ENCODE measurements around the gene EFCAB6. TPM values are rescaled to one million over a fixed set of nuclear protein-coding genes. Genes with fewer than 3 reads are reported as not detected.

The EFCAB6 gene
- total and polyA plus RNA-seq, 10 of the 15 experiments (the other 5 are each of a cell fraction or from before 2014, with no cell fraction given) = 0.05 to 0.42 (median 0.19) TPM

GRCh38 chr22:43726964-43727543 lies 85.1 kb downstream of the EFCAB6 start (continued):
- TF ChIP-seq EP300 (IDR thresholded peaks at IDR 0.05; ENCODE audit: borderline replicate concordance in 1 of 2, control insufficient read depth in 1 of 2, low read depth in 2 of 2, low read length in 2 of 2) = no peak
- TF ChIP-seq IRF5 (IDR thresholded peaks at IDR 0.05; ENCODE audit: borderline replicate concordance) = no peak
- TF ChIP-seq SPI1 (IDR thresholded peaks at IDR 0.05; ENCODE audit: borderline replicate concordance, insufficient read depth, low read depth, low read length) = no peak

- Histone ChIP-seq H3K9ac (ENCODE audit: control insufficient read depth, insufficient read depth, low read length) (no peak overlapping the region), H3K4me3 (no peak overlapping the region), H3K27me3 (replicated peaks in 1 of 2; ENCODE audit: control insufficient read depth in 2 of 2, insufficient read depth in 2 of 2, low read length in 1 of 2) (no peaks in the 10 kb centered on the region), H3K4me2 (ENCODE audit: control insufficient read depth, insufficient read depth) (no peak overlapping the region), H3K36me3 (ENCODE audit: control insufficient read depth in 2 of 2, insufficient read depth in 2 of 2, low read length in 1 of 2) (no peaks in the 10 kb centered on the region), H2AFZ (ENCODE audit: control insufficient read depth, low read depth, low read length) (no peak overlapping the region), H4K20me1 (ENCODE audit: control insufficient read depth, insufficient read depth) (no peaks in the 10 kb centered on the region), H3K79me2 (ENCODE audit: control insufficient read depth, insufficient read depth, low read length) (no peaks in the 10 kb centered on the region), H3K4me1 (ENCODE audit: control insufficient read depth, insufficient read depth, low read length) (no peaks in the 10 kb centered on the region), H3K9me3 (replicated peaks; ENCODE audit: control insufficient read depth, insufficient read depth, low read length) (no peaks in the 10 kb centered on the region), H3K27ac (ENCODE audit: control insufficient read depth, insufficient read depth) (no peak overlapping the region)
- POLR2A ChIA-PET = interaction anchor here (0.7 kb wide), 1 partner anchor 20 kb away, joined by 9 read pairs; no protein-coding TSS in a partner anchor
- SMC1A ChIA-PET (ENCODE audit: uncharacterized antibody, unreplicated experiment) = no interaction called here
- RAD21 ChIA-PET (ENCODE audit: unreplicated experiment) = no interaction called here
- in situ Hi-C loops (cut with MboI) (no loop called here), intact Hi-C loops (cut with micrococcal nuclease; ENCODE audit: unreplicated experiment) (no loop called here)
- BruUV-seq (replicated peaks) = no TSS peak
- ATAC-seq = no peak
- CTCF ChIA-PET = interaction anchor here (0.8 kb wide), 1 partner anchor 781 kb away, joined by 3 read pairs; no protein-coding TSS in a partner anchor
- no peak for DNase-seq (ENCODE audit: low read depth, low spot score)
- no peak for FAIRE-seq
- TF ChIP-seq SREBF2 (IDR thresholded peaks at IDR 0.05; ENCODE audit: low read length) (no peak), RCOR1 (conservative IDR thresholded peaks at IDR 0.05; ENCODE audit: low read depth, low read length) (no peak), EP300 (IDR thresholded peaks at IDR 0.05; ENCODE audit: borderline replicate concordance in 1 of 2, control insufficient read depth in 1 of 2, low read depth in 2 of 2, low read length in 2 of 2) (no peak), ZNF207 (IDR thresholded peaks at IDR 0.05; ENCODE audit: borderline replicate concordance) (no peak), ATF7 (IDR thresholded peaks at IDR 0.05; ENCODE audit: low read depth) (no peak), BCL3 (IDR thresholded peaks at IDR 0.05; ENCODE audit: borderline replicate concordance, insufficient read depth, low read depth, low read length, poor library complexity, severe bottlenecking) (no peak), ATF2 (IDR thresholded peaks at IDR 0.05; ENCODE audit: low read length) (no peak), ZBTB11 (CRISPR knock-in tag; IDR thresholded peaks at IDR 0.05) (no peak), HDAC2 (IDR thresholded peaks at IDR 0.05) (no peak)
These were observed 85.8 kb downstream of the EFCAB6 start for GRCh38 chr22:43726322-43726721.

Measured in GM12878 (cell line).